Stimulated activated CD8-positive, alpha-beta memory T cell treated with anti-CD3 and anti-CD28 coated beads, Interleukin-2, amount 100 ng/mL, for 48 hours (primary cell): ENCODE results near the gene NLN.

ENCODE experiments used
- DNase-seq, 2 donors: peaks; one replicate each; pipeline ENCODE4 v3.0.0-alpha.2; 2020; ENCODE audit warnings: low read depth in 2 of 2

Gene NLN

GRCh38 chr5:65808818-65809217 is 86.8 kb downstream of the NLN start:
- no peak for DNase-seq

- no peak for DNase-seq
Measured at GRCh38 chr5:65809817-65810531, 88.0 kb downstream of the NLN start.

DNA sequence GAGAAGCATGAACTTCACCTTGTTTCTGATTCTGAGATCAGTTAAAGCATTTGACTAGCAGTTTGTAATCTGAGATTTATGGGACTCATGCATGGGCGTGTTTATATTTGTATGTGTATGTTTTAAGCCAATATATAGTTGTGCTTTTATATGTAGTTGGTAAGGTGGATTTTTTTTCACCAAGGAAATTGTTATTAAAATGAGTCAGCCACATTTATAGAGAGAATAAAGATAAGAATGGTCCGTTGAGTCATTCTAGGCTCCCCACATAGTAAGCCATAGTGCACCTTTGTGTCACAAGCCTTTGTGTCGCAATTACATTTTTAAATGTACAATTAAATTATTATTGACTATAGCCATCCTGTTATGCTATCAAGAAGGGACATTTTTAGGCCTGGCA is 89.0 kb downstream of the NLN start:
- no peak for DNase-seq

DNA sequence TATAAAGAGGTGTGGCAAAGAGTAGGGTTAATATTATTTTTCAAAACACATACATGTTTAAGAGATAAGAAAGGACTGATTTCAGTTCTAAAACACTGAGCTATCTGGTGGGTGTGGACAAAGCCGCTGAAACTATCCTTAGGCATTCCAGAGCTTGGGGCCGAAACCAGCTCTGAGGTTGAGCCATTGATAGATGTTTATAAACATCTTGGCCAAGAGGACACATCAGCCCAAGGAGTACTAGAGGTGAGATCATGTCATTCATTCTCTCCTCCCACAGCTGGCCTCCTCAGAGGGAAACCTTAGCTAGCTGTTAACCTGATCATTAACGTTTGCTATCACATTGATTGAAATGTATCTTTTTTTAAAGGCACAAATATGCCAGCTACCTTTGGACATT is 89.9 kb downstream of the NLN start:
- DNase-seq: no peak

DNA sequence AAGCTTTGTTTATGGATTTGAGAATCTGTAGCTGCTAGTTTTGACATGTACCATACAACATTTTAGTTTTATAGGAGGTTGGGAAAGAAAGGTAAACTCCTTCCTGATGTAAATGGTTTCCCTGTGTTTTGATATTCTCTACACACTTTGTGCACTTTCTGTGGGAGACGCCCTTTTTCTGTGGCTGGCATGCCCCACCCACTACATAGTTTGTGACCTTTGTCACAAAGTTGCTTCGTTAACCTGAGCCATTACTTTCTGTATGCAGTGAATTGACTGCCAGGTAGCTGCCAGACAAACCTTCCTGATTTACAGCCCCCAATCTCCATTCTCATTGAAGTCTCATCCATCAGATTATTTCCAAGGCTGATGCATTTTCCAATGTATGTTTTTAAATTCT is 90.6 kb downstream of the NLN start:
- DNase-seq: no peak

DNA sequence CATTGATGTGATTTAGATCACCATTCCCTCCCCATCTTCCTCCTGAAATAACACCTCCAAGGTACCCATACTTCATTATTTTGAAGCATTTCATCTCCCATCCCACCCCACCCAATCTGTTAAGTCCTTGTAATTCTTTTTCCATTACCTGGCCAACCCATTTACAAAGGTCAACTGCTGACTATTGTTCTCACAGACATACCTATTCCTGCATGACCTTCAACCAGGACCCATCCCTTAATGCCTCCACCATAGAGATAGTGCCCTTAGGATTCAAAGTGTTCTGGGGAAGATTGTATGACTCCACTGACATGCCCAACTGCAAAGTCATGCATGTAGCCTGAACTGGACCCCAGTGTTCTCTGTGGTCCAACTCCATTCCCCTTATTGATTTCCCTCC is 91.2 kb downstream of the NLN start:
- no peak for DNase-seq

- DNase-seq: no peak
Measured at GRCh38 chr5:65815161-65815560, 93.2 kb downstream of the NLN start.

GRCh38 chr5:65816729-65817128 is 94.7 kb downstream of the NLN start:
- DNase-seq: no peak

GRCh38 chr5:65817931-65818330 is 95.9 kb downstream of the NLN start:
- no peak for DNase-seq

- no peak for DNase-seq
Measured at GRCh38 chr5:65818592-65818991, 96.6 kb downstream of the NLN start.

GRCh38 chr5:65819215-65819904 is 97.4 kb downstream of the NLN start:
- no peak for DNase-seq

- DNase-seq: no peak
Measured at GRCh38 chr5:65819905-65820240, 97.9 kb downstream of the NLN start.

- no peak for DNase-seq
Measured at GRCh38 chr5:65820373-65820772, 98.4 kb downstream of the NLN start.

DNA sequence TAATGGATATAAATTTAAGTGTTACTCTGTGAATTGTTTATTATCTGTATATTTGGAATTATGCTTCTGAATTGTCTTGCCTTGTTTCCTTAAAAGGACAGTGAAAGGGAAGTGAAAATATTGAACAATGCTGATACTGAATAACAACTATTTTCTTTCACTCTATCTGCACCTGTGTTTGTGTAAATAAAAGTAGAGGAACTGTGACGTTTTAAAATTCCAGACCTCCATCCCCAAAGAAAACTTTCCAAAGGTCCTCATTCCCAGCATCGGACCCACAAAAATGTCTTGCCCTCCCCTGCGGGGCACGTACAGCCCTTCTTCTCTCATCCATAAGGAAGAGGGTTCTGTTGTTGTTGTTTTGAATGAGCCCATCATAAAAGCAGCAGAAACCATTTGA is 100.0 kb downstream of the NLN start:
- no peak for DNase-seq

DNA sequence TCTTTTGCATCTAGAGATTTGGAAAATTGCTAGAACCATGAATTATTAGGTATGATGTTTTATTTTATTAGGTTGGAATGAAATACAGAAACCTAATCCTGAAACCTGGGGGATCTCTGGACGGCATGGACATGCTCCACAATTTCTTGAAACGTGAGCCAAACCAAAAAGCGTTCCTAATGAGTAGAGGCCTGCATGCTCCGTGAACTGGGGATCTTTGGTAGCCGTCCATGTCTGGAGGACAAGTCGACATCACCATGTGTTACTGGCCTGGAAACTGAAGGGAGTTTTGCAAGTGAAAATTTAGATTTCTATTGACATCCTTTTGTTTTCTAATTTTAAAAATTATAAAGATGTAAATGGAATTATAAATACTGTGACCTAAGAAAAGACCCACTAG is 100.7 kb downstream of the NLN start:
- DNase-seq: no peak

GRCh38 chr5:65823204-65823603 is 101.2 kb downstream of the NLN start:
- DNase-seq: no peak

GRCh38 chr5:65823845-65824445 is 101.9 kb downstream of the NLN start:
- no peak for DNase-seq

- no peak for DNase-seq
Measured at GRCh38 chr5:65825408-65826328, 103.7 kb downstream of the NLN start.

- DNase-seq: no peak
Measured at GRCh38 chr5:65828022-65828896, 106.3 kb downstream of the NLN start.

DNA sequence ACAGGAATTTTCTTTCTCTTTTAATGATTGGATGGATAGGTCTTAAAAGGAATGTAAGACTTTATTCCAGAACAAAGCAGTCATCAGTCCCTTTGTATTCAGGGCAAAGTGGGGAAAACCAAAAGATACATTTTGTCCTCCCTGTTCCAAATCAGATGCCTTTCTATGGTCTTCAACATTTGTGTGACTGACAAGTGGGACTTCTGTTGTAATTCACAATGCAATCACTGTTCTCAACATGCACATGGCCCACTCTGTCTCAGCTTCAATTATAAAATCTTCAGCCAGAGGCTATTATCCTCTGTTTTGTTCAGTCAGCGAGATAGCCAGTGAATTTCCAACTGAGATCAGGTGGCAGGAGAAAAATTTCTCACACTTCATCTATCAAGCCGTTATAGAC is 108.9 kb downstream of the NLN start:
- DNase-seq: no peak

DNA sequence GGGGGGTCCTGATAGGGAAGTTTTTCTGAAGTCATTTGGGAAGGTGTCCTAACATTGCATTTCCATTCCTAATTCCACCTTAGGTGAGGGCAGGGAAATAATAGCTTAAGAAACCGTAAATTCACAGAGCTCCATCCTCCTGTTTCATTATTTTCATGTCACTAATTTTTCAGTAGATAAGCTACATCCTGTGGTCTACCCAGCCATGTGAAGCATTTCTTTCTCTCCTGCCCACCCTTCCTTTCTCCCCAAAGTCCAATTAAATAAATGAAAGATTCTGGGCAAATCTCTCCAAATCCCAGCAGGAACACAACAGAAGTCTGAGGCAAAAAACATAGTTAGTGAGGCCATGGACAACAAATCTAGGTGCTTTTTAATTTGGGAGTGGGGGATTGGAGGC is 109.3 kb downstream of the NLN start:
- DNase-seq: no peak
